ENCODE data around the gene WDR93.

The WDR93 gene

GRCh38 chr15:89664441-89665350 is 25.9 kb upstream of the WDR93 start:
- TF ChIP-seq CTCF (IDR thresholded peaks at IDR 0.05): no peak

GRCh38 chr15:89665449-89666181 is 25.0 kb upstream of the WDR93 start:
- no peak for TF ChIP-seq CTCF (IDR thresholded peaks at IDR 0.05)

GRCh38 chr15:89666184-89666857 is 24.3 kb upstream of the WDR93 start:
- no peak for TF ChIP-seq CTCF (IDR thresholded peaks at IDR 0.05)

- no peak for TF ChIP-seq CTCF (IDR thresholded peaks at IDR 0.05)
Measured at GRCh38 chr15:89666858-89667705, 23.5 kb upstream of the WDR93 start.

- no peak for TF ChIP-seq CTCF (IDR thresholded peaks at IDR 0.05)
Measured at GRCh38 chr15:89667706-89667960, 23.0 kb upstream of the WDR93 start.

- no peak for TF ChIP-seq CTCF (IDR thresholded peaks at IDR 0.05)
Measured at GRCh38 chr15:89668171-89668570, 22.4 kb upstream of the WDR93 start.

- TF ChIP-seq CTCF (IDR thresholded peaks at IDR 0.05): no peak
Measured at GRCh38 chr15:89669309-89669865, 21.2 kb upstream of the WDR93 start.
